GM12875 (cell line): ENCODE measurements around the gene COL21A1.
"Not testable (repeated sequence)": the region's sequence is repeated elsewhere in the genome, so short reads cannot be mapped to it uniquely, and the experiment has no call there.

Experiments used
- H3K4me3 ChIP-seq: one replicate; pipeline ENCODE4 v1.5.1; 2011; ENCODE audit warnings: low read depth, low read length, control low read depth
- TF ChIP-seq, protein P1 (sequence below): IDR thresholded peaks from 2 replicates; pipeline ENCODE4 v1.5.1; 2011; ENCODE audit warnings: low read depth, mild to moderate bottlenecking, control low read depth, inconsistent platforms, low read length, moderate library complexity, borderline replicate concordance; ENCODE audit not compliant: insufficient read depth

Gene COL21A1

GRCh38 chr6:56023829-56024228 lies 223.6 kb downstream of the COL21A1 start:
- H3K4me3 ChIP-seq: no peak overlapping the region
- TF ChIP-seq, protein P1, sequence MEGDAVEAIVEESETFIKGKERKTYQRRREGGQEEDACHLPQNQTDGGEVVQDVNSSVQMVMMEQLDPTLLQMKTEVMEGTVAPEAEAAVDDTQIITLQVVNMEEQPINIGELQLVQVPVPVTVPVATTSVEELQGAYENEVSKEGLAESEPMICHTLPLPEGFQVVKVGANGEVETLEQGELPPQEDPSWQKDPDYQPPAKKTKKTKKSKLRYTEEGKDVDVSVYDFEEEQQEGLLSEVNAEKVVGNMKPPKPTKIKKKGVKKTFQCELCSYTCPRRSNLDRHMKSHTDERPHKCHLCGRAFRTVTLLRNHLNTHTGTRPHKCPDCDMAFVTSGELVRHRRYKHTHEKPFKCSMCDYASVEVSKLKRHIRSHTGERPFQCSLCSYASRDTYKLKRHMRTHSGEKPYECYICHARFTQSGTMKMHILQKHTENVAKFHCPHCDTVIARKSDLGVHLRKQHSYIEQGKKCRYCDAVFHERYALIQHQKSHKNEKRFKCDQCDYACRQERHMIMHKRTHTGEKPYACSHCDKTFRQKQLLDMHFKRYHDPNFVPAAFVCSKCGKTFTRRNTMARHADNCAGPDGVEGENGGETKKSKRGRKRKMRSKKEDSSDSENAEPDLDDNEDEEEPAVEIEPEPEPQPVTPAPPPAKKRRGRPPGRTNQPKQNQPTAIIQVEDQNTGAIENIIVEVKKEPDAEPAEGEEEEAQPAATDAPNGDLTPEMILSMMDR: no peak

- H3K4me3 ChIP-seq: no peak overlapping the region
- TF ChIP-seq, protein P1: no peak
Measured at GRCh38 chr6:56022678-56023077, 224.7 kb downstream of the COL21A1 start.

- TF ChIP-seq, protein P1: no peak
- H3K4me3 ChIP-seq: no peak overlapping the region
Measured at GRCh38 chr6:56021943-56022342, 225.4 kb downstream of the COL21A1 start.

GRCh38 chr6:56019973-56020372 lies 227.4 kb downstream of the COL21A1 start:
- TF ChIP-seq, protein P1: no peak
- H3K4me3 ChIP-seq: no peak overlapping the region

GRCh38 chr6:56017198-56017597 lies 230.2 kb downstream of the COL21A1 start:
- TF ChIP-seq, protein P1: no peak
- H3K4me3 ChIP-seq: no peak overlapping the region

DNA sequence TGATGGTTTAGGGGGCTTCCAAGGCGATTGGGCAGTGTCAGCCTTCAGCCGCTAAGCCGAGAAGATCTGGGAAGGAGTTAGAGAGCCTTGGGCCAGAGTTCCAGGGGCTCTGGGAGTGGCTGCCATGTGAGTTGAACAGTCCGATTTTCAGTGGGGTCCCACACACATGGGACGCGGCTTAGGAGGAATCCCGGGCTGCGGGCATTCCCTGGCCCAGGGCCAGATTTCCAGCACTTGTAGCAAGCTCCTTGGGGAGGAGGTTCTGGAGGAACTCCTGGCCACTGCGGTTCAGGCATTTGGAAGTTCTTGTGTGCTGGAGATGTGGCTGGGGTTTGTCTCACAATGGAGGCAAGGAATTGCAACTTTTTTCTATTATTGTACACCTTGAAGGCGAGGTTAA lies 233.3 kb downstream of the COL21A1 start:
- not testable (repeated sequence) for H3K4me3 ChIP-seq

DNA sequence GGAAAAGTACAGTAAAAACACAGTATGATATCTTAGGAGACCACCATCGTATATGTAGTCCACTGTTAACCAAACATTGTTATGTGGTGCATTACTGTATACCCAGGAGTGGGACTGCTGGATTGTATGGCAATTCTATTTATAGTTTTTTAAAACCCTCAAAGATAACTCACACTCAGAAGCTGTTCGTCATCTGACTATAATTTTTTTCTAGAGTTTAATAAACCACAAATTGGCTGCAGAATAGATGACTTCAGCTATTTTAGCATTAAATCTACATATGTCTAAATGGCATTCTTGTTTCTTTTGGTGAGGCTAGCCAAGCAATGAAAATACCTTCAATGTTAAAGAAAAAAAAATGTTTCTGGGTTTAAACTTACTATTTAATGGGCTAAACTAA lies 237.7 kb downstream of the COL21A1 start:
- TF ChIP-seq, protein P1: no peak

More for the DNA sequence above, 237.7 kb downstream of the COL21A1 start:
- no peak overlapping the region for H3K4me3 ChIP-seq
